Measurements from ENCODE around the gene MREG.

GRCh38 chr2:216039918-216040317 is 26.6 kb upstream of the MREG start:
- TF ChIP-seq, protein P1, sequence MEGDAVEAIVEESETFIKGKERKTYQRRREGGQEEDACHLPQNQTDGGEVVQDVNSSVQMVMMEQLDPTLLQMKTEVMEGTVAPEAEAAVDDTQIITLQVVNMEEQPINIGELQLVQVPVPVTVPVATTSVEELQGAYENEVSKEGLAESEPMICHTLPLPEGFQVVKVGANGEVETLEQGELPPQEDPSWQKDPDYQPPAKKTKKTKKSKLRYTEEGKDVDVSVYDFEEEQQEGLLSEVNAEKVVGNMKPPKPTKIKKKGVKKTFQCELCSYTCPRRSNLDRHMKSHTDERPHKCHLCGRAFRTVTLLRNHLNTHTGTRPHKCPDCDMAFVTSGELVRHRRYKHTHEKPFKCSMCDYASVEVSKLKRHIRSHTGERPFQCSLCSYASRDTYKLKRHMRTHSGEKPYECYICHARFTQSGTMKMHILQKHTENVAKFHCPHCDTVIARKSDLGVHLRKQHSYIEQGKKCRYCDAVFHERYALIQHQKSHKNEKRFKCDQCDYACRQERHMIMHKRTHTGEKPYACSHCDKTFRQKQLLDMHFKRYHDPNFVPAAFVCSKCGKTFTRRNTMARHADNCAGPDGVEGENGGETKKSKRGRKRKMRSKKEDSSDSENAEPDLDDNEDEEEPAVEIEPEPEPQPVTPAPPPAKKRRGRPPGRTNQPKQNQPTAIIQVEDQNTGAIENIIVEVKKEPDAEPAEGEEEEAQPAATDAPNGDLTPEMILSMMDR (IDR thresholded peaks at IDR 0.05), result no peak
- TF ChIP-seq POLR2A (IDR thresholded peaks at IDR 0.05), result no peak
